ENCODE data around the gene IFFO2. TPM values are rescaled to one million over a fixed set of nuclear protein-coding genes. Genes with fewer than 3 reads are reported as not detected.

The IFFO2 gene
- total and polyA plus RNA-seq, 2 donors (not counting 1 experiment from before 2014, with no cell fraction given), result 16.8 to 19.2 TPM

DNA sequence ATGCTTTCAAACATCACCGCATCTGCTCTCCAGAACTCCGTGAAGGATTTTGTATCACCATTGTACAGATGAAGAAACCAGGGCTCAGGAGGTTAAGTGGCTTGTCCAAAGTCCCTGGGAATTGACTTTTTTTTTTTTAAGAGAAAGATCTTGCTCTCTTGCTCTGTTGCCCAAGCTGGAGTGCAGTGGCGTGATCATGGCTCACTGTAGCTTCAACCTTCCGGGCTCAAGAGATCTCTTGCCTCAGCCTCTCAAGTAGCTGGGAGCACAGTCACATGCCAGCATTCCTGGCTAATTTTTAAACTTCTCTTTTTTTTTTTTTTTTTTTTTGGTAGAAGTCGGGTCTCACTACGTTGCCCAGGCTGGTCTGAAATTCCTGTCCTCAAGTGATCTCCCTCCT is 90.2 kb downstream of the IFFO2 start:
- Histone ChIP-seq H3K4me3 (ENCODE audit: control extremely low read depth in 1 of 5, extremely low read depth in 1 of 5, insufficient read depth in 1 of 5, low read depth in 2 of 5, low read length in 4 of 5) (no peak overlapping the region), H3K27ac (ENCODE audit: low read length in 2 of 2) (no peak overlapping the region), H2AFZ (ENCODE audit: insufficient read depth, low read depth, low read length, poor library complexity, severe bottlenecking) (no peak overlapping the region), H4K20me1 (ENCODE audit: control insufficient read depth, insufficient read depth, low read length, poor library complexity, severe bottlenecking) (no peaks in the 10 kb centered on the region), H3K27me3 (replicated peaks in 1 of 4; ENCODE audit: control extremely low read depth in 1 of 4, control insufficient read depth in 3 of 4, insufficient read depth in 4 of 4, low read length in 3 of 4) (peaks cover 0 to 6% (median 0%) of the 10 kb centered on the region in 4 experiments), H3K36me3 (replicated peaks in 1 of 2; ENCODE audit: control extremely low read depth in 1 of 2, control insufficient read depth in 1 of 2, extremely low read depth in 1 of 2, insufficient read depth in 2 of 2, low read length in 1 of 2) (no peaks in the 10 kb centered on the region), H3K4me1 (ENCODE audit: control insufficient read depth in 2 of 2, insufficient read depth in 2 of 2, low read length in 2 of 2) (peaks cover 0 to 4% of the 10 kb centered on the region in 2 donors), H3K79me2 (ENCODE audit: control insufficient read depth, insufficient read depth, low read length) (no peaks in the 10 kb centered on the region), H3K4me2 (replicated peaks; ENCODE audit: low read depth, low read length, poor library complexity, severe bottlenecking) (no peak overlapping the region), H3K9me3 (ENCODE audit: control extremely low read depth in 1 of 3, control insufficient read depth in 2 of 3, insufficient read depth in 1 of 3, low read length in 2 of 3) (no peaks in the 10 kb centered on the region), H3K9ac (ENCODE audit: low read length) (no peak overlapping the region)
- DNase-seq, result no peak
- ChIA-PET POLR2A (no interaction called here), CTCF (no interaction called here)
- no peak for ATAC-seq (ENCODE audit: low read depth)
- intact Hi-C loops (cut with micrococcal nuclease), result no loop called here
- Mint-ChIP-seq H3K27ac (no peak overlapping the region), H3K4me3 (no peak overlapping the region), H3K9me3 (ENCODE audit: insufficient read depth) (no peaks in the 10 kb centered on the region), H3K27me3 (peaks cover 10% of the 10 kb centered on the region), H3K4me1 (peaks cover 5% of the 10 kb centered on the region)
- WGBS (ENCODE audit: insufficient coverage), result 92% methylated on average over 6 of the region's 6 CpGs
- TF ChIP-seq, protein P1, sequence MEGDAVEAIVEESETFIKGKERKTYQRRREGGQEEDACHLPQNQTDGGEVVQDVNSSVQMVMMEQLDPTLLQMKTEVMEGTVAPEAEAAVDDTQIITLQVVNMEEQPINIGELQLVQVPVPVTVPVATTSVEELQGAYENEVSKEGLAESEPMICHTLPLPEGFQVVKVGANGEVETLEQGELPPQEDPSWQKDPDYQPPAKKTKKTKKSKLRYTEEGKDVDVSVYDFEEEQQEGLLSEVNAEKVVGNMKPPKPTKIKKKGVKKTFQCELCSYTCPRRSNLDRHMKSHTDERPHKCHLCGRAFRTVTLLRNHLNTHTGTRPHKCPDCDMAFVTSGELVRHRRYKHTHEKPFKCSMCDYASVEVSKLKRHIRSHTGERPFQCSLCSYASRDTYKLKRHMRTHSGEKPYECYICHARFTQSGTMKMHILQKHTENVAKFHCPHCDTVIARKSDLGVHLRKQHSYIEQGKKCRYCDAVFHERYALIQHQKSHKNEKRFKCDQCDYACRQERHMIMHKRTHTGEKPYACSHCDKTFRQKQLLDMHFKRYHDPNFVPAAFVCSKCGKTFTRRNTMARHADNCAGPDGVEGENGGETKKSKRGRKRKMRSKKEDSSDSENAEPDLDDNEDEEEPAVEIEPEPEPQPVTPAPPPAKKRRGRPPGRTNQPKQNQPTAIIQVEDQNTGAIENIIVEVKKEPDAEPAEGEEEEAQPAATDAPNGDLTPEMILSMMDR (IDR thresholded peaks at IDR 0.05), result no peak
- TF ChIP-seq EZH2 (IDR thresholded peaks at IDR 0.05; ENCODE audit: borderline replicate concordance, insufficient read depth, low read depth, low read length, poor library complexity, severe bottlenecking), result no peak

GRCh38 chr1:18865176-18865575 is 91.3 kb downstream of the IFFO2 start:
- no peak overlapping the region for H3K27ac Mint-ChIP-seq
- H3K9me3 ChIP-seq (ENCODE audit: control extremely low read depth in 1 of 3, control insufficient read depth in 2 of 3, insufficient read depth in 1 of 3, low read length in 2 of 3), result no peaks in the 10 kb centered on the region
- no peak overlapping the region for H3K27ac ChIP-seq (ENCODE audit: low read length in 2 of 2)
- H3K9me3 Mint-ChIP-seq (ENCODE audit: insufficient read depth), result no peaks in the 10 kb centered on the region
- H3K4me3 Mint-ChIP-seq, result no peak overlapping the region
- no peaks in the 10 kb centered on the region for H3K36me3 ChIP-seq (replicated peaks in 1 of 2; ENCODE audit: control extremely low read depth in 1 of 2, control insufficient read depth in 1 of 2, extremely low read depth in 1 of 2, insufficient read depth in 2 of 2, low read length in 1 of 2)
- no peaks in the 10 kb centered on the region for H3K79me2 ChIP-seq (ENCODE audit: control insufficient read depth, insufficient read depth, low read length)
- no peak overlapping the region for H3K9ac ChIP-seq (ENCODE audit: low read length)
- H4K20me1 ChIP-seq (ENCODE audit: control insufficient read depth, insufficient read depth, low read length, poor library complexity, severe bottlenecking), result no peaks in the 10 kb centered on the region
- ChIA-PET CTCF (no interaction called here), POLR2A (no interaction called here)
- peaks cover 10% of the 10 kb centered on the region for H3K27me3 Mint-ChIP-seq
- peaks cover 0 to 6% (median 0%) of the 10 kb centered on the region in 4 experiments for H3K27me3 ChIP-seq (replicated peaks in 1 of 4; ENCODE audit: control extremely low read depth in 1 of 4, control insufficient read depth in 3 of 4, insufficient read depth in 4 of 4, low read length in 3 of 4)
- H3K4me1 Mint-ChIP-seq, result peaks cover 5% of the 10 kb centered on the region
- WGBS (ENCODE audit: insufficient coverage), result 80% methylated on average over 8 of the region's 9 CpGs
- intact Hi-C loops (cut with micrococcal nuclease), result no loop called here
- no peak overlapping the region for H3K4me2 ChIP-seq (replicated peaks; ENCODE audit: low read depth, low read length, poor library complexity, severe bottlenecking)
- H3K4me1 ChIP-seq (ENCODE audit: control insufficient read depth in 2 of 2, insufficient read depth in 2 of 2, low read length in 2 of 2), result peaks cover 0 to 4% of the 10 kb centered on the region in 2 donors
- no peak for DNase-seq
- no peak overlapping the region for H3K4me3 ChIP-seq (ENCODE audit: control extremely low read depth in 1 of 5, extremely low read depth in 1 of 5, insufficient read depth in 1 of 5, low read depth in 2 of 5, low read length in 4 of 5)
- TF ChIP-seq EZH2 (IDR thresholded peaks at IDR 0.05; ENCODE audit: borderline replicate concordance, insufficient read depth, low read depth, low read length, poor library complexity, severe bottlenecking), result no peak
- TF ChIP-seq, protein P1 (IDR thresholded peaks at IDR 0.05), result no peak
- no peak overlapping the region for H2AFZ ChIP-seq (ENCODE audit: insufficient read depth, low read depth, low read length, poor library complexity, severe bottlenecking)
- ATAC-seq (ENCODE audit: low read depth), result no peak
